Spleen (tissue), 11 donors: ENCODE measurements around the gene SYNGR2. TPM values are rescaled to one million over a fixed set of nuclear protein-coding genes. Genes with fewer than 3 reads are reported as not detected.

Source experiments
- DNase-seq: peaks from one replicate; pipeline ENCODE4 v3.0.0-alpha.2; 2020
- H3K27ac ChIP-seq, 8 donors: fragments of 200-600 bp; sonication (generic) in 7 of 8; 1 replicate in 4 of 8; 2 replicates in 4 of 8; pipeline versions ENCODE4 v1.5.0 to v1.8.0; 2016 to 2021; ENCODE audit warnings: inconsistent platforms in 4 of 8, mild to moderate bottlenecking in 4 of 8, moderate library complexity in 1 of 8
- H3K27me3 ChIP-seq, 7 donors: fragments of 200-600 bp; sonication (generic) in 6 of 7; replicated peaks in 1 of 7; 1 replicate in 4 of 7; 2 replicates in 3 of 7; pipeline versions ENCODE4 v1.5.0 to v1.8.0; 2016 to 2021; ENCODE audit warnings: inconsistent platforms in 3 of 7, mild to moderate bottlenecking in 1 of 7
- H3K36me3 ChIP-seq, 6 donors: fragments of 200-600 bp; sonication (generic) in 5 of 6; 1 replicate in 4 of 6; 2 replicates in 2 of 6; pipeline versions ENCODE4 v1.5.0 to v1.8.0; 2016 to 2021; ENCODE audit warnings: inconsistent platforms in 2 of 6
- H3K4me1 ChIP-seq, 6 donors: fragments of 200-600 bp; sonication (generic) in 5 of 6; 1 replicate in 3 of 6; 2 replicates in 3 of 6; pipeline versions ENCODE4 v1.5.0 to v1.8.0; 2016 to 2021; ENCODE audit warnings: inconsistent platforms in 3 of 6
- H3K4me3 ChIP-seq, 8 donors: fragments of 200-600 bp; sonication (generic) in 7 of 8; 1 replicate in 4 of 8; 2 replicates in 4 of 8; pipeline versions ENCODE4 v1.5.0 to v1.8.0; 2016 to 2021; ENCODE audit warnings: inconsistent platforms in 4 of 8, mild to moderate bottlenecking in 4 of 8, moderate library complexity in 2 of 8
- H3K9me3 ChIP-seq, 8 donors: fragments of 200-600 bp; sonication (generic) in 7 of 8; 1 replicate in 4 of 8; 2 replicates in 4 of 8; pipeline versions ENCODE4 v1.5.0 to v1.8.0; 2016 to 2021; ENCODE audit warnings: inconsistent platforms in 4 of 8
- POLR2A ChIP-seq, 3 donors: fragments of 450-650 bp; IDR thresholded peaks; one replicate each; pipeline ENCODE4 v1.5.1; 2017; ENCODE audit warnings: antibody characterized with exemption in 3 of 3, mild to moderate bottlenecking in 1 of 3
- POLR2AphosphoS5 ChIP-seq, 3 donors: sonication (generic); formaldehyde crosslinking; IDR thresholded peaks; one replicate each; pipeline ENCODE4 v1.5.1; 2017; ENCODE audit warnings: antibody characterized with exemption in 3 of 3
- WGBS, 5 donors: extraction: QIAGEN DNeasy Blood & Tissue Kit in 3 of 5; methylation state at CpG; one replicate each; pipeline versions ENCODE4 v1.1.5 to v1.1.7; 2013 to 2018; 5-methylcytosine and 5-hydroxymethylcytosine counted together
- intact Hi-C: fragments of 100-400 bp; cut with DNase I; formaldehyde crosslinking; loops from one replicate; pipeline ENCODE4 v1.15.0; 2023; ENCODE audit warnings: low total_unique reads
- polyA plus RNA-seq, 3 donors: library from polyadenylated mRNA; stranded (reverse); fragments of 200-250 nt; gene quantifications; one replicate each; pipeline ENCODE4 v1.2.1, GENCODE V29; 2013
- total RNA-seq, 7 donors: library from RNA; depleted of rRNA in 3 of 7; stranded (reverse); fragments of >200 nt in 3 of 7; fragmentation: NEBNext Ultra II Directional in 4 of 7; extraction: Animal tissue kit (Norgen Biotek cat#: 25700) in 4 of 7; gene quantifications; one replicate each; pipeline versions ENCODE4 v1.1.0 to v1.2.1, GENCODE V29; 2016 to 2021
- TF ChIP-seq, protein P1 (sequence below), 11 experiments: fragments of 200-600 bp in 7 of 11; fragments of 450-650 bp in 4 of 11; sonication (generic) in 4 of 11; IDR thresholded peaks in 8 of 11; conservative IDR thresholded peaks in 3 of 11; 1 replicate in 7 of 11; 2 replicates in 4 of 11; pipeline versions ENCODE4 v1.4.0 to v1.8.0; 2016 to 2021; ENCODE audit warnings: antibody characterized with exemption in 11 of 11, inconsistent platforms in 4 of 11, mild to moderate bottlenecking in 1 of 11
- donor health status: healthy with polysubstance abuse.
- donor health status: DM: no; HTN: no; CAD: no; lungs with moderate emphysema.
- donor health status: DM: no; HTN: no; CAD: no.
- donor health status: Bipolar disorder and iron deficiency.
- donor health status: healthy.
- donor health status: DM: no; HTN: no; CAD: no.
- donor health status: DM: yes; HTN: yes; CAD: no.

SYNGR2 gene
- total and polyA plus RNA-seq, 10 donors = 107 to 201 (median 144) TPM

DNA sequence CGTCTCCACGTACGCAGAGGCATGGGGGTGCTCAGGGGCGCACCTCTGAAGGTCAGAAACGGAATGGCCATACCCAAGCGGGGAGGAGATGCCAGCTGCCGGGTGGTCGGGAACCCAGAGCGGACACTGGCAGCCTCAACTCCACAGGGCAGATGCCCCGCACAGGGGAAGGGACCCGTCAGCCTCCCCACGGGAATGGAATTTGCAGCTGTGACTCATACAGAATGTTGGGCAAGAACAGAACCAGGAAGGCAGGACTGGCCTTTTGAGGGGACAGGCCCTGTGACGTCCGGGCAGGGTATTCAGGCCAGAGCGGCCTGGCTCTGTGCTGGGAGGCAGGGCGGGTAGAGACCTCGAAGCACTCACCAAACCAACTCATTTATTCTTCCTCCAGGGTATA lies 11.0 kb downstream of the SYNGR2 start:
- intact Hi-C loops = loop anchor here (5.0 kb wide), 1 partner anchor 67 kb away; no protein-coding TSS in a partner anchor
- Histone ChIP-seq H3K27ac (peak overlapping the region in 6 of 8 donors; percentile 42 to 75 (median 60)), H3K36me3 (peaks cover 0 to 22% (median 0%) of the 10 kb centered on the region in 6 donors), H3K9me3 (no peaks in the 10 kb centered on the region), H3K27me3 (no peaks in the 10 kb centered on the region), H3K4me1 (peaks cover 33 to 62% (median 47%) of the 10 kb centered on the region in 6 donors), H3K4me3 (no peak overlapping the region)
- no peak for DNase-seq
- 80 to 95% (median 89%) methylated on average over 8 to 17 of the region's 17 CpGs for WGBS, 5 donors
- TF ChIP-seq POLR2AphosphoS5 (IDR thresholded peaks at IDR 0.05) (peak; percentile 44 to 72 (median 62)), POLR2A (IDR thresholded peaks at IDR 0.05) (no peak)
- TF ChIP-seq, protein P1, sequence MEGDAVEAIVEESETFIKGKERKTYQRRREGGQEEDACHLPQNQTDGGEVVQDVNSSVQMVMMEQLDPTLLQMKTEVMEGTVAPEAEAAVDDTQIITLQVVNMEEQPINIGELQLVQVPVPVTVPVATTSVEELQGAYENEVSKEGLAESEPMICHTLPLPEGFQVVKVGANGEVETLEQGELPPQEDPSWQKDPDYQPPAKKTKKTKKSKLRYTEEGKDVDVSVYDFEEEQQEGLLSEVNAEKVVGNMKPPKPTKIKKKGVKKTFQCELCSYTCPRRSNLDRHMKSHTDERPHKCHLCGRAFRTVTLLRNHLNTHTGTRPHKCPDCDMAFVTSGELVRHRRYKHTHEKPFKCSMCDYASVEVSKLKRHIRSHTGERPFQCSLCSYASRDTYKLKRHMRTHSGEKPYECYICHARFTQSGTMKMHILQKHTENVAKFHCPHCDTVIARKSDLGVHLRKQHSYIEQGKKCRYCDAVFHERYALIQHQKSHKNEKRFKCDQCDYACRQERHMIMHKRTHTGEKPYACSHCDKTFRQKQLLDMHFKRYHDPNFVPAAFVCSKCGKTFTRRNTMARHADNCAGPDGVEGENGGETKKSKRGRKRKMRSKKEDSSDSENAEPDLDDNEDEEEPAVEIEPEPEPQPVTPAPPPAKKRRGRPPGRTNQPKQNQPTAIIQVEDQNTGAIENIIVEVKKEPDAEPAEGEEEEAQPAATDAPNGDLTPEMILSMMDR (IDR thresholded peaks at IDR 0.05 in 8 of 11, conservative IDR thresholded peaks at IDR 0.05 in 3 of 11) = no peak

GRCh38 chr17:78180083-78180482 lies 11.7 kb downstream of the SYNGR2 start:
- H3K36me3 ChIP-seq = peaks cover 0 to 22% (median 0%) of the 10 kb centered on the region in 6 donors
- no peak for DNase-seq
- TF ChIP-seq POLR2AphosphoS5 (IDR thresholded peaks at IDR 0.05) (no peak), POLR2A (IDR thresholded peaks at IDR 0.05) (no peak)
- TF ChIP-seq, protein P1 (IDR thresholded peaks at IDR 0.05 in 8 of 11, conservative IDR thresholded peaks at IDR 0.05 in 3 of 11) = no peak
- peak overlapping the region in 1 of 8 donors; percentile 27 for H3K4me3 ChIP-seq
- no peaks in the 10 kb centered on the region for H3K9me3 ChIP-seq
- 53 to 70% (median 62%) methylated on average over 14 of the region's 14 CpGs for WGBS, 5 donors
- H3K27ac ChIP-seq = peak overlapping the region in 7 of 8 donors; percentile 26 to 75 (median 54)
- H3K27me3 ChIP-seq = no peaks in the 10 kb centered on the region
- H3K4me1 ChIP-seq = peaks cover 26 to 55% (median 40%) of the 10 kb centered on the region in 6 donors
- intact Hi-C loops = no loop called here

DNA sequence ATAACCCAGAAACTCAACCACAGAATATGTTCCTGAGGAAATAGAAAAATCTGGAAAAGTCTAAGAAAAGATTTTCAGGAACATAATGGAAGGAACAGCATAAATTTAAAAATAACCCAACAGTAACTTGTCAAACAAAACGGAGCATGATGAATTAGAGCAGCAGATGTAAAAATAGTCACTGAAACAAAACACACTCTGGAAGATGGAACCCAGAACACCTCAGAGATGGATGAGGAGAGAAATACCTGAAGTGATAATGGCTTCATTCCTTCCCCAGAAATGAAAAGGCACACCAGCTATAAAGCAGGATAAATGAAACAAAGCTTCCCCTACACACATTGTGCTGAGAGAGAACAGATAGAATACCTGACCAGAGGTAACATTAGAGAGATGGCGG lies 12.1 kb downstream of the SYNGR2 start:
- WGBS, 5 donors = 60 to 76% (median 73%) methylated on average over 2 of the region's 2 CpGs
- H3K27ac ChIP-seq = peak overlapping the region in 5 of 8 donors; percentile 43 to 75 (median 65)
- no peak overlapping the region for H3K4me3 ChIP-seq
- no peaks in the 10 kb centered on the region for H3K9me3 ChIP-seq
- no peak for DNase-seq
- peaks cover 22 to 53% (median 35%) of the 10 kb centered on the region in 6 donors for H3K4me1 ChIP-seq
- no peaks in the 10 kb centered on the region for H3K27me3 ChIP-seq
- TF ChIP-seq, protein P1 (IDR thresholded peaks at IDR 0.05 in 8 of 11, conservative IDR thresholded peaks at IDR 0.05 in 3 of 11) = no peak
- TF ChIP-seq POLR2A (IDR thresholded peaks at IDR 0.05) = no peak
- no peak for TF ChIP-seq POLR2AphosphoS5 (IDR thresholded peaks at IDR 0.05)
- peaks cover 0 to 22% (median 0%) of the 10 kb centered on the region in 6 donors for H3K36me3 ChIP-seq
- intact Hi-C loops = no loop called here

DNA sequence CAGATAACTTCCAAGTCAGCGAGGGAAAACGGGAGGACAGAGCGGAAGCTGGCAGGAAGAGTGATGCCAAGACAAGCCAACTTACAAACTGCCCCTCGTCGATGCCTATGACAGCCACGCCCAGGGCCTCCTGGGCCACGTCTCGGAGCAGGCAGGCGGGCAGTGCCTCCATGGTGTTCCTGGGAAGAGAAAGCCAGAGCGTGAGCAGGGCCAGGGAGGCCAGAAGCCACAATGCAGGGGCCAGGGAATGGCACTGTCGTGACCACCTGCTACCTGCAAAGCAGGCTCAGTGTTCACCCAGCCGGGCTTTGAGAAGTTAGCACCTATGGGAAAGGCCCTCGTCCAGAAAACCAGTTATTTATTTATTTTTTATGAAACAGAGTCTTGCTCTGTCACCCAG lies 14.1 kb downstream of the SYNGR2 start:
- intact Hi-C loops = no loop called here
- WGBS, 5 donors = 94 to 96% (median 95%) methylated on average over 13 of the region's 13 CpGs

More for the DNA sequence above, 14.1 kb downstream of the SYNGR2 start:
- Histone ChIP-seq H3K36me3 (peaks cover 0 to 22% (median 0%) of the 10 kb centered on the region in 6 donors), H3K9me3 (no peaks in the 10 kb centered on the region), H3K27ac (no peak overlapping the region), H3K4me1 (peaks cover 7 to 53% (median 27%) of the 10 kb centered on the region in 6 donors), H3K4me3 (no peak overlapping the region), H3K27me3 (no peaks in the 10 kb centered on the region)
- TF ChIP-seq POLR2A (IDR thresholded peaks at IDR 0.05) (no peak), POLR2AphosphoS5 (IDR thresholded peaks at IDR 0.05) (no peak)
- TF ChIP-seq, protein P1 (IDR thresholded peaks at IDR 0.05 in 8 of 11, conservative IDR thresholded peaks at IDR 0.05 in 3 of 11) = no peak
- no peak for DNase-seq
